Measurements from ENCODE around the gene ACTR1A.

ACTR1A gene

GRCh38 chr10:102473445-102474331 lies 28.8 kb downstream of the ACTR1A start:
- H3K27me3 ChIP-seq (ENCODE audit: insufficient read depth, poor library complexity, severe bottlenecking): no peaks in the 10 kb centered on the region
- no peak for DNase-seq (ENCODE audit: low read depth in 1 of 2, low spot score in 1 of 2)
- H3K27ac ChIP-seq (replicated peaks): no peak overlapping the region
- TF ChIP-seq REST (IDR thresholded peaks at IDR 0.05; ENCODE audit: insufficient replicate concordance, low read depth): no peak
- TF ChIP-seq POLR2AphosphoS5 (IDR thresholded peaks at IDR 0.05; ENCODE audit: low read depth): no peak
- TF ChIP-seq GABPA (IDR thresholded peaks at IDR 0.05; ENCODE audit: low read depth): no peak
- TF ChIP-seq SPI1 (IDR thresholded peaks at IDR 0.05; ENCODE audit: borderline replicate concordance, low read depth): no peak
- no peak for TF ChIP-seq CTCF (IDR thresholded peaks at IDR 0.05; ENCODE audit: insufficient read depth, low read length)
- no peak overlapping the region for H3K4me3 ChIP-seq (replicated peaks; ENCODE audit: insufficient read depth, low read length)

- Histone ChIP-seq H3K27ac (replicated peaks) (no peak overlapping the region), H3K4me3 (replicated peaks; ENCODE audit: insufficient read depth, low read length) (no peak overlapping the region), H3K27me3 (ENCODE audit: insufficient read depth, poor library complexity, severe bottlenecking) (no peaks in the 10 kb centered on the region)
- DNase-seq (ENCODE audit: low read depth in 1 of 2, low spot score in 1 of 2): no peak
- TF ChIP-seq GABPA (IDR thresholded peaks at IDR 0.05; ENCODE audit: low read depth): no peak
- TF ChIP-seq REST (IDR thresholded peaks at IDR 0.05; ENCODE audit: insufficient replicate concordance, low read depth): no peak
- TF ChIP-seq SPI1 (IDR thresholded peaks at IDR 0.05; ENCODE audit: borderline replicate concordance, low read depth): no peak
- no peak for TF ChIP-seq CTCF (IDR thresholded peaks at IDR 0.05; ENCODE audit: insufficient read depth, low read length)
- TF ChIP-seq POLR2AphosphoS5 (IDR thresholded peaks at IDR 0.05; ENCODE audit: low read depth): no peak
Measured at GRCh38 chr10:102470579-102471546, 31.6 kb downstream of the ACTR1A start.

- H3K27ac ChIP-seq (replicated peaks): peak overlapping the region; percentile 51
- H3K27me3 ChIP-seq (ENCODE audit: insufficient read depth, poor library complexity, severe bottlenecking): no peaks in the 10 kb centered on the region
- H3K4me3 ChIP-seq (replicated peaks; ENCODE audit: insufficient read depth, low read length): no peak overlapping the region
- TF ChIP-seq REST (IDR thresholded peaks at IDR 0.05; ENCODE audit: insufficient replicate concordance, low read depth): no peak
- no peak for TF ChIP-seq CTCF (IDR thresholded peaks at IDR 0.05; ENCODE audit: insufficient read depth, low read length)
- TF ChIP-seq SPI1 (IDR thresholded peaks at IDR 0.05; ENCODE audit: borderline replicate concordance, low read depth): no peak
- DNase-seq (ENCODE audit: low read depth in 1 of 2, low spot score in 1 of 2): no peak
Measured at GRCh38 chr10:102468683-102469082, 33.8 kb downstream of the ACTR1A start.
